GM19240 (cell line): Measurements from ENCODE around the gene PSMD3.
"Not testable (repeated sequence)": the region's sequence is repeated elsewhere in the genome, so short reads cannot be mapped to it uniquely, and the experiment has no call there.

ENCODE experiments used
- DNase-seq: peaks from one replicate; pipeline ENCODE4 v3.0.0; 2011; ENCODE audit warnings: low spot score; ENCODE audit not compliant: insufficient read length

Gene PSMD3

DNA sequence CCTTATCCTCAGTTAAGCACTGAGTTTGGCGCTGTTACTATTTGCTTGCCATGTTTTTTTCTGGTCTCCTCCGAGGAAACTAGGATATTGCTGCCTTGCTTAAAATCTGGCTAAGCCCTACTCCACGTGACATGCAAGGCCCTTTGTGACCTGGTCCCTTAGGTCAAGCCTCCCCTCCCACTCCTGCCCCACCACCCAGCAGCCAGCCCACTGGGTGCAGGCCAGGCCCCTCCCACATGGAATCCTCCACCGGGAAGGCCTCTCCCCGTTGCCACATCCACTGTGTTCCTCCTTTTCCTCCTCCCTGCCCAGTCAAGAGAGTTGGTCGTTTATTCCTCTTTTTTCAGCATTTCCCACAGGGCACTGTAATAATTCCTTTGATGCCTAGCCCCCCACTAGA lies 16.2 kb downstream of the PSMD3 start:
- no peak for DNase-seq

DNA sequence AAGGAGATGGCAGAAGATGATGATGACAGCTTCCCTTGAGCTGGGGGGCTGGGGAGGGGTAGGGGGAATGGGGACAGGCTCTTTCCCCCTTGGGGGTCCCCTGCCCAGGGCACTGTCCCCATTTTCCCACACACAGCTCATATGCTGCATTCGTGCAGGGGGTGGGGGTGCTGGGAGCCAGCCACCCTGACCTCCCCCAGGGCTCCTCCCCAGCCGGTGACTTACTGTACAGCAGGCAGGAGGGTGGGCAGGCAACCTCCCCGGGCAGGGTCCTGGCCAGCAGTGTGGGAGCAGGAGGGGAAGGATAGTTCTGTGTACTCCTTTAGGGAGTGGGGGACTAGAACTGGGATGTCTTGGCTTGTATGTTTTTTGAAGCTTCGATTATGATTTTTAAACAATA lies 16.9 kb downstream of the PSMD3 start:
- no peak for DNase-seq

DNA sequence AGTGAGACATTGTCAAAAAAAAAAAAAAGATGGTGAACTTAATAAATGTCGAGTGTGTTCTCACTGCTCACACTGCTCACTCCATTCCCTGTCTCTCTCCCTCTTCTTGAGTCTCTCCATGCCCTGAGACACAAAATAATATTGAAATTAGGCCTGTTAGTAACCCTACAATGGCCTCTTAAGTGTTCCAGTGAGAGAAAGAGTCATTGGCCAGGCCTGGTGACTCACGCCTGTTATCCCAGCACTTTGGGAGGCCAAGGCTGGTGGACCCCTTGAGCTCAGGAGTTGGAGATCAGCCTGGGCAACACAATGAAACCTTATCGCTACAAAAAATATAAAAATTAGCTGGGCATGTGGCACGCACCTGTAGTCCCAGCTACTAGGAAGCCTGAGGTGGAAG lies 18.5 kb downstream of the PSMD3 start:
- no peak for DNase-seq

DNA sequence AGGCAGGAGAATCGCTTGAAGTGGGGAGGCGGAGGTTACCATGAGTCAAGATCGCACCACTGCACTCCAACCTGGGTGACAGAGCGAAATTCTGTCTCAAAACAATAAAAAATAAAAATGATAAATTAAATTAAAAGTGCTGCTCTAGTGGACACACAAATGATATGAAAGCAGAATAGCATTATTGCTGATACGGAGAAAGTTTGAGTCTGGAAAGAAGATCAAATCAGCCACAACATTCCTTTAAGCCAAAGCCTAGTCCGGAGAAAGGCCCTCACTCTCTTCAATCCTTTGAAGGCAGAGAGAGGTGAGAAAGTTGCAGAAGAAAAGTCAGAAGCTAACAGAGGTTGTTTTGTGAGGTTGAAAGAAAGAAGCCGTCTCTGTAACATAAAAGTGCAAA lies 19.6 kb downstream of the PSMD3 start:
- no peak for DNase-seq

DNA sequence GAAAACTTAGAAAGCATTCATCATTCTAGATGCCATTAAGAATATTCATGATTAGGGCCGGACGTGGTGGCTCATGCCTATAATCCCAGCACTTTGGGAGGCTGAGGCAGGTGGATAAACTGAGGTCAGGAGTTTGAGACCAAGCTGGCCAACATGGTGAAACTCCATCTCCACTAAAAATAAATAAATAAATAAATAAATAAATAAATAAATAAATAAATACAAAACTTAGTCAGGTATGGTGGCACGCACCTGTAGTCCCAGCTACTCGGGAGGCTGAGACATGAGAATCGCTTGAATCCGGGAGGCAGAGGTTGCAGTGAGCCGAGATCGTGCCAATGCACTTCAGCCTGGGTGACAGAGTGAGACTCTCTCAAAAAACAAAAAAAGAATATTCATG lies 20.7 kb downstream of the PSMD3 start:
- DNase-seq: not testable (repeated sequence)

DNA sequence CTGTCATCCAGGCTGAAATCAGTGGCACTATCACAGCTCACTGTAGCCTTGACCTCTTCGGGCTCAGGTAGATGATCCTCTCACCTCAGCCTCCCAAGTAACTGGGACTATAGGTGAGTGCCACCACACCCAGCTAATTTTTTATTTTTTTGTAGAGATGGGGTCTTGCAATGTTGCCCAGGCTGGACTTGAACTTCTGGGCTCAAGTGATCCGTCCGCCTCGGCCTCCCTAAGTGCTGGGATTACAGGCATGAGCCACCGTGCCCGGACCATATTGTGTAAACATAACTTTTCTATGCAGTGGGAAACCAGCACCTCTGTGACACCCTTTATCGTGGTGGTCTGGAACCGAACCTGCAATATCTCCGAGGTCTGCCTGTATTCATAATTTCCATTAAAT lies 23.5 kb downstream of the PSMD3 start:
- no peak for DNase-seq

DNA sequence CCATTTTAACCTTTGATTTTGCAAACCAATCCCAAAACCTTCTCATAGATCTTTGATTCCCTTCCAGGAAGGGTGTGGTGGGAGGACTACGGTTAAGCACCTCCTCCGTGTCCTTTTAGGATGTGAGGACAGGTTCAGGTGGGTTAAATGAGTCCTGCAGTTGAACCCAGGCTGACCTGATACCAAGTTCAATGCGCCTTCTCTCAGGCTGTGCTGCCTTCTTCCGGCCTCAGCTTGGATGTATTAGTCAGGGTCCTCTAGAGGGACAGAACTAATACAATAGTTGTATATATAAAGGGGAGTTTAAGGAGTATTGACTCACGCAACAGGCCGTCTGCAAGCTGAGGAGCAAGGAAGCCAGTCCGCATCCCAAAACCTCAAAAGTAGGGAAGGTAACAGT lies 24.1 kb downstream of the PSMD3 start:
- DNase-seq: no peak

DNA sequence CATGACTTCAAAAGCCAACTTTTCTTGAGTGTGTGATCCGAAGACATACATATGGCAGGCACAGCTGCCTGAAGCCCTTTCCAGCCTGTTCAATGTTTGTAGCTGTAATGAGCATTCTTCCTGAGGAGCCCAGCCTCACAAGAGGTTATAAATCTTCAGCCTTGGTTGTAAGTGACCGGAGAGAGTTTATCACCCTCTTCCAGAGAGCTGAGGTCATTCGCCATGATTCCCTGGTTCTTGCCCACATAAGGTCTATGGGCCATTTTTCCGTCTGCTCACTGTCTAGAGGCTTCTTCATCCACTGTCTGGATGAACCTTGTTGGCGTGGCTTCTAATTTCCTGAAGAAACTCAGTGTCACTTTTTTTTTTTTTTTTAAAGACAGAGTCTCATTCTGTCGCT lies 24.9 kb downstream of the PSMD3 start:
- no peak for DNase-seq

DNA sequence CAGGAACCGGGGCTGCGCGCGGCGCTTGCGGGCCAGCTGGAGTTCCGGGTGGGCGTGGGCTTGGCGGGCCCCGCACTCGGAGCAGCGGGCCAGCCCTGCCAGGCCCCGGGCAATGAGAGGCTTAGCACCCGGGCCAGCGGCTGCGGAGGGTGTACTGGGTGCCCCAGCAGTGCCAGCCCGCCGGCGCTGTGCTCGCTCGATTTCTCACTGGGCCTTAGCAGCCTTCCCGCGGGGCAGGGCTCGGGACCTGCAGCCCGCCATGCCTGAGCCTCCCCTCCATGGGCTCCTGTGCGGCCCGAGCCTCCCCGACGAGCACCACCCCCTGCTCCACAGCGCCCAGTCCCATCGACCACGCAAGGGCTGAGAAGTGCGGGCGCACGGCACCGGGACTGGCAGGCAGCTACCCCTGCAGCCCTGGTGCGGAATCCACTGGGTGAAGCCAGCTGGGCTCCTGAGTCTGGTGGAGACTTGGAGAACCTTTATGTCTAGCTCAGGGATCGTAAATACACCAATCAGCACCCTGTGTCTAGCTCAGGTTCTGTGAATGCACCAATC lies 30.4 kb downstream of the PSMD3 start:
- DNase-seq: not testable (repeated sequence)

DNA sequence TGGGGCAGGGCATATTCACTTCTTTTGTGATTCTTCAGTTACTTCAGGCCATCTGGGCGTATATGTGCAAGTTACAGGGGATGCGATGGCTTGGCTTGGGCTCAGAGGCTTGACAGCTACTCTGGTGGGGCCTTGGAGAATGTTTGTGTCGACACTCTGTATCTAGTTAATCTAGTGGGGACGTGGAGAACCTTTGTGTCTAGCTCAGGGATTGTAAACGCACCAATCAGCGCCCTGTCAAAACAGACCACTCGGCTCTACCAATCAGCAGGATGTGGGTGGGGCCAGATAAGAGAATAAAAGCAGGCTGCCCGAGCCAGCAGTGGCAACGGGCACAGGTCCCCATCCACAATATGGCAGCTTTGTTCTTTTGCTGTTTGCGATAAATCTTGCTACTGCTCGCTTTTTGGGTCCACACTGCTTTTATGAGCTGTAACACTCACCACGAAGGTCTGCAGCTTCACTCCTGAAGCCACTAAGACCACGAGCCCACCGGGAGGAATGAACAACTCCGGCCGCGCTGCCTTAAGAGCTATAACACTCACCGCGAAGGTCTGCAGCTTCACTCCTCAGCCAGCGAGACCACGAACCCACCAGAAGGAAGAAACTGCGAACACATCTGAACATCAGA lies 31.5 kb downstream of the PSMD3 start:
- not testable (repeated sequence) for DNase-seq

DNA sequence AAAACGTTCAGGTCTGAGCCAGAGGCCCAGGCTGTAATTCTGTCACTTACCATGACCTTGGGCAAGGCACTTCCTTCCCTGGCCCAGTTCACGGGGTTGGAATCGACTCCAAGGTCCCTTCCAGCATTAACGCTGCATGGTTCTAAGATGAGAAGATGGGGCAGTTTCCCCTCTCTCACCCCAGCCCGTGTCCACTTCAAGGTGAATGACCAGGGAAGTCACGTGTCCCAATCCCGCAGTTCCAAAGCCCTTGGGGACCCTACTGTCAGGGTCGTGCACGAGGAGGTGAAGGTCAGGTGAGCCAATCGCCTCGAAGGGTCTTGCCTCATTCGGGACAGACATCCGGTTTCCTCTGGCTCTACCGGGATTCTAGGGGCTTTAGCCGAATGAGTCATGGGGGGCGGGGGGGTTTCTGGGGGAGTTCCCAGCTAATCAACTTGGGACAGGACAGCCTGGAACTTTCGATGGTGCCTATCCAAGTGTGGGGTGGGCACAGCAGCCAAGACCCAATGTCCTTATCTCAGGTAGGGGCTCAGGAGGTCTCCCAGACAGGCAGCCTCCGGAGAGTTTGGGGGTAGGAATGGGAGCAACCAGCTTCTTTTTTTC lies 33.9 kb downstream of the PSMD3 start:
- DNase-seq: no peak

DNA sequence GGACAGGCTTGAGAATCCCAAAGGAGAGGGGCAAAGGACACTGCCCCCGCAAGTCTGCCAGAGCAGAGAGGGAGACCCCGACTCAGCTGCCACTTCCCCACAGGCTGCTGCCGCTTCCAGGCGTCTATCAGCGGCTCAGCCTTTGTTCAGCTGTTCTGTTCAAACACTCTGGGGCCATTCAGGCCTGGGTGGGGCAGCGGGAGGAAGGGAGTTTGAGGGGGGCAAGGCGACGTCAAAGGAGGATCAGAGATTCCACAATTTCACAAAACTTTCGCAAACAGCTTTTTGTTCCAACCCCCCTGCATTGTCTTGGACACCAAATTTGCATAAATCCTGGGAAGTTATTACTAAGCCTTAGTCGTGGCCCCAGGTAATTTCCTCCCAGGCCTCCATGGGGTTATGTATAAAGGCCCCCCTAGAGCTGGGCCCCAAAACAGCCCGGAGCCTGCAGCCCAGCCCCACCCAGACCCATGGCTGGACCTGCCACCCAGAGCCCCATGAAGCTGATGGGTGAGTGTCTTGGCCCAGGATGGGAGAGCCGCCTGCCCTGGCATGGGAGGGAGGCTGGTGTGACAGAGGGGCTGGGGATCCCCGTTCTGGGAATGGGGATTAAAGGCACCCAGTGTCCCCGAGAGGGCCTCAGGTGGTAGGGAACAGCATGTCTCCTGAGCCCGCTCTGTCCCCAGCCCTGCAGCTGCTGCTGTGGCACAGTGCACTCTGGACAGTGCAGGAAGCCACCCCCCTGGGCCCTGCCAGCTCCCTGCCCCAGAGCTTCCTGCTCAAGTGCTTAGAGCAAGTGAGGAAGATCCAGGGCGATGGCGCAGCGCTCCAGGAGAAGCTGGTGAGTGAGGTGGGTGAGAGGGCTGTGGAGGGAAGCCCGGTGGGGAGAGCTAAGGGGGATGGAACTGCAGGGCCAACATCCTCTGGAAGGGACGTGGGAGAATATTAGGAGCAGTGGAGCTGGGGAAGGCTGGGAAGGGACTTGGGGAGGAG lies 34.7 kb downstream of the PSMD3 start, which contains the start of gene CSF3:
Gene CSF3 (plus strand): TSS at position 436 of the 993 bp plus-strand sequence. CDS start 35 bp downstream, at position 471.
- no peak for DNase-seq

DNA sequence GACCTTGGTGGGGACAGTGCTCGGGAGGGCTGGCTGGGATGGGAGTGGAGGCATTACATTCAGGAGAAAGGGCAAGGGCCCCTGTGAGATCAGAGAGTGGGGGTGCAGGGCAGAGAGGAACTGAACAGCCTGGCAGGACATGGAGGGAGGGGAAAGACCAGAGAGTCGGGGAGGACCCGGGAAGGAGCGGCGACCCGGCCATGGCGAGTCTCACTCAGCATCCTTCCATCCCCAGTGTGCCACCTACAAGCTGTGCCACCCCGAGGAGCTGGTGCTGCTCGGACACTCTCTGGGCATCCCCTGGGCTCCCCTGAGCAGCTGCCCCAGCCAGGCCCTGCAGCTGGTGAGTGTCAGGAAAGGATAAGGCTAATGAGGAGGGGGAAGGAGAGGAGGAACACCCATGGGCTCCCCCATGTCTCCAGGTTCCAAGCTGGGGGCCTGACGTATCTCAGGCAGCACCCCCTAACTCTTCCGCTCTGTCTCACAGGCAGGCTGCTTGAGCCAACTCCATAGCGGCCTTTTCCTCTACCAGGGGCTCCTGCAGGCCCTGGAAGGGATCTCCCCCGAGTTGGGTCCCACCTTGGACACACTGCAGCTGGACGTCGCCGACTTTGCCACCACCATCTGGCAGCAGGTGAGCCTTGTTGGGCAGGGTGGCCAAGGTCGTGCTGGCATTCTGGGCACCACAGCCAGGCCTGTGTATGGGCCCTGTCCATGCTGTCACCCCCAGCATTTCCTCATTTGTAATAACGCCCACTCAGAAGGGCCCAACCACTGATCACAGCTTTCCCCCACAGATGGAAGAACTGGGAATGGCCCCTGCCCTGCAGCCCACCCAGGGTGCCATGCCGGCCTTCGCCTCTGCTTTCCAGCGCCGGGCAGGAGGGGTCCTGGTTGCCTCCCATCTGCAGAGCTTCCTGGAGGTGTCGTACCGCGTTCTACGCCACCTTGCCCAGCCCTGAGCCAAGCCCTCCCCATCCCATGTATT lies 35.7 kb downstream of the PSMD3 start:
- DNase-seq: no peak

DNA sequence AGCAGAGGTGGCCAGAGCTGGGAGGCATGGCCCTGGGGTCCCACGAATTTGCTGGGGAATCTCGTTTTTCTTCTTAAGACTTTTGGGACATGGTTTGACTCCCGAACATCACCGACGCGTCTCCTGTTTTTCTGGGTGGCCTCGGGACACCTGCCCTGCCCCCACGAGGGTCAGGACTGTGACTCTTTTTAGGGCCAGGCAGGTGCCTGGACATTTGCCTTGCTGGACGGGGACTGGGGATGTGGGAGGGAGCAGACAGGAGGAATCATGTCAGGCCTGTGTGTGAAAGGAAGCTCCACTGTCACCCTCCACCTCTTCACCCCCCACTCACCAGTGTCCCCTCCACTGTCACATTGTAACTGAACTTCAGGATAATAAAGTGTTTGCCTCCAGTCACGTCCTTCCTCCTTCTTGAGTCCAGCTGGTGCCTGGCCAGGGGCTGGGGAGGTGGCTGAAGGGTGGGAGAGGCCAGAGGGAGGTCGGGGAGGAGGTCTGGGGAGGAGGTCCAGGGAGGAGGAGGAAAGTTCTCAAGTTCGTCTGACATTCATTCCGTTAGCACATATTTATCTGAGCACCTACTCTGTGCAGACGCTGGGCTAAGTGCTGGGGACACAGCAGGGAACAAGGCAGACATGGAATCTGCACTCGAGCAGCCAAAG lies 36.9 kb downstream of the PSMD3 start:
- DNase-seq: no peak

DNA sequence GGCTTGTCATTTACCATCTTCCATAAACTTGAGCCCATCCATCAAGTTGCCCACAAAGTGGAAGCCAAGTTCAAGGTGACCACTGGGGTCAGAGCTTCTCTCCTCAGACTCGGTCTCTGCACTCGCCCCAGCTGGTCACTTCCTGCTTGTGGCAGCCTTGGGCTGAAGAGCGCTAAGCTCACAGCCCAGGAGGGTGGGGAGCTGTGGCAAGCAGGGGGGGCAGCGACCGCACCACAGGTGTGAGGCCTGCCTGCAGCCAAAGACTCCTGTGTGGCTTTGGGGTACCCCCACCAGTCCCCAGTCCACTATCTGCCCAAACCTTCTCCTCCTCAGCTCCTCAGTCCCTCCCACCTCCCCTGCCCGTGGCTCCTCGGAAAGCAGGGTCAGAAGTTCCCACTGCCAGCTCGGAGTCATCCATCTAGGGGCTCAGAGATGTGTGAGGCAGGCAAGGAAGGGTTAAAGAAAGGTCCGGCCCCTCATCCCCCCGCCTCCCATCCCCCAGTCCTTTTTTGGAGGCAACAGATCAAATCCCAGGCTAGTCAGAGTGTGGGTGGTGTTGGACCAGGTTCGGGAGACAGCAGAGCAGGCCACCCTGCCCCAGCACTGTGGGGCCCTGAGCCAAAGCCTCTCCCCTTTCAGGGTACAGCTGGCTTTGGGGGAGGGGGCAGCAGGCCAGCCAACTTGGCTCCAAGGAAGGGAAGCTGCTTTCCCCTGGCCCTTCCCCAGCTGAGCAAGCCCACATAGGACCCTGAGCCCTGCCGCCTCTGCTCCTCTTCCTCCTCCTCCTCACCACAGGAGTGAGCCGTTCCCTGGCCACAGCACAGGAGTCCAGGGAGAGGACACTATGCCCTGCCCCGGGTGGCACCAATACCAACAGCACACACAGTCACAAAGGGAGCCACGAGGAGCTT lies 37.9 kb downstream of the PSMD3 start:
- DNase-seq: no peak

DNA sequence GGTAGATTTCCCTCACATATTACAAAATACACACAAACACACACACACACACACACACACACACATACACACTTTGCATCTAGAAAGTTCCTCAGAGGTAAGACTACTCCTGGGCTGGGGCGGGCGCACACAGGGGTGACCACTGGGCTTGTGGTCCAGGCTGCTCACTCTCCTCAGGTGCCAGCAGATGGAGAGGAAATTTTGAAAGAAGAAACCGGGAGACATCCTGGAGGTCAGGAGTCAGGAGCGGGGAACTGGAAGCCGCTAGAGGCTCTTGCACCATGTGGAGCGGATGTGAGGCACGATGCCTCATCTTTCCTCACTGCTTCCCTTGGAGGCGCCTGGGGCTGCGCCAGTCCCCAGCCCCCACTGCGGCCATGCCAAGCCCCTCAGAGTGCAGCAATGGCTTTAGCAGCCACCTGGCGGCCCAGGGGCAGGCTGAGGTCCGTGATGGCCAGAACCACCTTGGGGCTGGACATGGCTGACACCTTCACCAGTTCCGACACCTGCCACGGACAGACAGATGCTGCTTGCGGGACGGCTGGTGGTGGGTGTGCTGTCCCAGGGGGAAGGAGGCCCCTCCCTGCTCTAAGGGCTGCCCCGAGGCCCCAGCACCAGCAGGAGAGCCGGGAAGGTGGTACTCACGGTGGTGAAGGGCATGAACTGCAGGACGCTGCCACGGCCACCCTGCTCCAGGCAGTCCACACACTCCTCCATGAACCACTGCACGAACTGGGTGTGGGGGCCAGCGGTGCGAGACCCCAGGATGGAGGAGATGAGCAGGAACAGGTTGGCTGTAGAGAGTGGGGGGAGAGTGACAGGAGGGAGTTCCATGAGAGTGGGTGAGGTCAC lies 38.8 kb downstream of the PSMD3 start:
- DNase-seq: no peak

DNA sequence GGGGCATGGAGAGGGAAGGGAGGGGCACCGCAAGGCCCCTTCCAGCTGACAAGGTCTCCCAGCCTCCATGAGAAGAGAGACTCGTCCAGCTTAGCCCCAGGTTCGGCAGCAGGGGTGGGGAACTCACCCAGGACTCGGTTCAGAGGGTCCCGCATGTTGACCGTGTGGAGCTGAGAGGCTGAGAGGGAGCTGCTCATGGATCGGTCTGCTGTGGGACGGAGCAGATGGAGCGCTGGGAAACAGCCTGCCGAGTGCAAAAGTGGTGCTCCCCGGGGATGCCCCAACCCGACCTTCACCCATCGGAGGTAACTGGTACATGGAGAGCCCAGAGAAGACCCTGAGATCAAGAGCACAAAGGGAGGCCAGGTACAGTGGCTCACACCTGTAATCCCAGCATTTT lies 39.5 kb downstream of the PSMD3 start:
- no peak for DNase-seq

DNA sequence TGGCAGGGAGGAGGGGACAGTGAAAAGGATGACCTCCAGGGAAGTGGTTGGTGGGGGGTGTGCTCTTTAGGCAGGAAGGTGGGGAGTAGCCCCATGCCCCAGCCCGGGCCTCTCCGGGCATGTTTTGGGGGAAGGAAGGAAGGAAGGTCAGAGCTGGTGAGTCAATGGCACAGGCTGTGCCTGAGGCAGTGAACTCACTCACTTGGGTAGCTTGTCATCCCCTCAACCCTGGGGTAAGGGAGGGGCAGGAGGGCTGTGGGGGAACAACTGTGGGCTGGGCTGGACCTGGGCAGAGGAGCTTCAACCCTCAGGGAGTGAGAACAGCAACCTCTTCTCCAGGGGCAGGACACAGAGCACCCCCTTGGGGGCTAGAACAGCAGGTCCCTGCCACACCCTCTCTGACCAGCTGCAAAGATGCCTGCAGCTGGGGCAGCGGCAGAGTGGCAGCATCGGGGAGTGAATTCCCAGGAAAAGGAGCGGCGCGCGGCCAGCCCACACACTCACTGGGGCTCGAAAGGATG lies 40.9 kb downstream of the PSMD3 start:
- DNase-seq: no peak
